CD4-positive, alpha-beta T cell treated with Interleukin-2 at 100 ng/mL for 4 hours (primary cell): ENCODE data around the gene SLC36A1.

ENCODE experiments used
- DNase-seq: peaks from one replicate; pipeline ENCODE4 v3.0.0-alpha.2; 2020; ENCODE audit warnings: low spot score

The SLC36A1 gene

DNA sequence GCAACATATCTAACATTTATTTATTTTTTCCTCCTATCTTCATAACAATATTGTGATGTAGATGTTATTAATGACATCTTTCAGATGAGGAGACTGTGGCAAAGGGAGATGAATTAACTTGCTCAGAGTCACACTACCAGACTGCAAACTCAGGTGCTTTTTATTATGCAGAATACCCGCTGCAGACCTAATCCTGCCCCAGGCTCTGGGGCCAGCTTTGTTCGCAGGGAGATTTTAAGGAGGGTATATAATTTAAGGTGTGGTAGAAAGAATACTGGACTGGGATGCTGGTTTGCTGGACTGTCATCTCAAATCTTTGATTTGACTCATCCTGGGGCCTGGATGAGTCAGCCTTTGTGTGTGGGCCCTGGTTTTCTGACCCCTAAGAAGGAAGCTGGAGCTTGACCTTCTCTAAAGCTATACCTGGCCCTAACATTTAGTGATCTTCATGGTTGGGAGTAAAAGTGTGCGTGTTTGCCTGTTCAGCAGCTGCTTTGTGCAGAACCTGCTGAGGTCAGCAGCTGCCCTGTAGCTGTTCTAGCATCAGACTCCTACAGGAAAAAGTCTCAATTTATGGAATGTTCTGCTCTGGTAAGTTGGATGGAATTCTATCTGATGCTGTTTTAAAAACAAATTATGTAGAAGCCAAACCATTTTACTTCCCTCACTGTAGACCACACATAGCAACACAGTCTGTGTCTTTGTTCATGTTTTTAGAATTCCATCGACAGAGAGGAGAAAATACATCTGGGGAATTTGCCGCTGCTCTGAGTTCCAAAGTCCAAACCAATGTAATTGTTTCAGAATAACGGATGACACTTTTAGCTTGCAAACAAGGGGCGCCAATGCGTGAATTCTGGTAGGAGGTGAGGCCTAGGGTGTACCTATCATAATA, 4.5 kb downstream of the SLC36A1 start:
- DNase-seq = no peak

DNA sequence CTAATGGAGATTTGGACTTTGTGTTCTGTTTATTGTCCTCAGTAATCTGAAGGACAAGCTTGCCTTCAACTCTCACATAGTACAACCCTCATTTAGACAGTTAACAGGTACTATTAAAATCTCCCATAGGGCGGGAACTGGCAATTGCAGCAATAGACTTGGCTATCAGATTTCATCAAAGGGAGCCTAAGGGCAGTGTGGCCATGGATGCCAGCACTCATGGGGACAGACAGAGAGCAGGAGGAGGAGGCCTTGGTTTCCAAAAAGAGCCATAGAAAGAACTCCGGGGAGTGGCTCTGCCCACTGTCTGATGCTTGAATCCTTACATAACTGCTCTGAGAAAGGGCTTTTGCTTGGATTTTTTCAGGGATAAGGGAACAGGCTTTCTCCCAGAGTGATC, 6.8 kb downstream of the SLC36A1 start:
- DNase-seq = no peak

DNA sequence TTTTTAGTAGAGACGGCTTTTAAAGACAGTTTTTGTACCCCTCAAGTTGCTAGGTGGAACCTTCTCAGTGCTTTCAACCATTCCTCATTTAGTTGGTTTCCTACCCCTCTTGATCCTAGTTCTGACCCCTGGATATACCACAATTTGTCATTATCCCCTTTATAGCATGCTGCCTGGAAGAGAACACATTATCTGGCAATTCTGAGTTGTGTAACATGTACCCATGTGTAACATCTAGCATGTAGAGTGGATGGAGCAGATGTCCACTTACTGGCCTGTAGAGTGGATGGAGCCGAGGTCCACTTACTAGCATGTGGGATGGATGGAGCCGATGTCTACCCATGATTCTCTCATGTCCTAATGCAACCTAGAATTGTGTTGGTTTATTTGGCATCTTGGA, 7.5 kb downstream of the SLC36A1 start:
- no peak for DNase-seq

DNA sequence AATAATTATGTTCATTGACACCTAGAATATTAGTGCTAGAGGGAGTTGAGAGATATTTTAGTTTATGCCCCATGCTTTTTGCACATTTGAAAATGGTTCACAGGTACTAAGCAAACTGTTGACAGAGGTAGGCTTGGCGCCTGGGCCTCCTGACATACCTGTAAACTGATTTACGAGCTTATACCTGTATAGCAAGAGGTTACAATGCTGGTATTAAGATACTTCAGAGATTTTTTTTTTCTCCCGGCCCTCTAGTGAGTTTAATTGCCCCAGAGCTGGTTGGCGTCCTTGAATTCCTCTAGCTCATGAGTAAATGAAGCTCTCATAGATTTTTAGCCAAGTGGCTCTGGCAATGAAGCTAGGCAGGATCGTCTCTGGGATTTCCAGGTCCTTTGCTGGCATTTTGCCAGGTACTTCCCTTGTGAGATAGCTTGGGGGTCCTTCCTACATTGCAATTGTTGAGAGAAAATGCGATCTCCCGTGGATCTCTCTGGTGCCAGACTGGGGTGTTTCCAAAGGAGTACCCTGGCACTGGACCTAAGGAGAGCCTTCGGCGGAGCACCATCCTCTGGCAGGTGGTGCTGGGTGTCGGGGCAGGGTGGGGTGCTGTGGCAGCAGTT, 9.0 kb downstream of the SLC36A1 start:
- no peak for DNase-seq

DNA sequence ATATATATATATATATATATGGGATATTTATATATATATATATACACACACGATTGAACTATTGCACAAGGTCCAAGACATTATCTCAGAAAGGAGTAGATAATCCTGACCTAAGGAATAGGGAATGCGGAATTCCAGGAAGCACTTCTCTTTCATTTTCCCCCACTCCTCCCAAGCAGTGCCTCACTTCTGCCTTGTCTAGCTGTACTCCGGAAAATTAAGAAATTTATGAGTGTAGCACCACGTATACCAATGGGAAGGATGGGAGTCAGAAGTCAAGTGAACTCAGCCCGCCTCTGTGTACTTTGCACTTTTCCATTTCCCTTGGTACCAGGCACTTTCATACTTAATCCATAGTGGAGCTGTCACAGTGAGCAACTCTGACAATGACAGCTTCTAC, 10.9 kb downstream of the SLC36A1 start:
- DNase-seq = no peak

DNA sequence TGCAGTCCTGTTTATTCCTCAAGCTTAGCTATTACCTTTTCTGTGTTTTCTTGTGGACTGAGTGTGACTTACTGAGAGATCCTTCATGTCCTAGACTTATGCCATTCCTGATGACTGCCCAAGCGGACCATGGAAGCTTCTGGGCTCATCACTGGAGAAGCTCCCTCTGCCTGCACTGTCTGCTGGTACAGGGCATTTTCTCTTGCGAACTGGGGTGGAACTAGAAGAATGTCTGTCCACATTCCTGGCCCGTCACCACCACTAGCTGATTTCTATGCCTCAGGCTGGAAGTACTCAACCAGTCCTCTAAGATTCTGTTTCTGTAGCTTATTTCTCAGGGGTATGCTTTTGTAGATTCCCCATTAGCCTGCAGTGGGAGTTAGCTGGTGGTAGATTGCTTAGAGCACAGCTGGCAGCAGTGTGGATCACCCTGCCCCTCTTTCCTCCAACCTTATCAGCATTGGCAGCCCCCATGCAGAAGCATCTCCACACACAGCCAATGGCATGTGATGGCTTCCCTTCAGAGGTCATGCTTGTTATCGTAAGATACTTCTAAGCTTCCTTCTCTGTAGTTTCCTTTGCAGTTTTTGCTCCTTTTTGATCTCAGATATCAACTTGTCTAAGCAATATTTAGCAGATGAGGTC, 12.4 kb downstream of the SLC36A1 start:
- DNase-seq = no peak

DNA sequence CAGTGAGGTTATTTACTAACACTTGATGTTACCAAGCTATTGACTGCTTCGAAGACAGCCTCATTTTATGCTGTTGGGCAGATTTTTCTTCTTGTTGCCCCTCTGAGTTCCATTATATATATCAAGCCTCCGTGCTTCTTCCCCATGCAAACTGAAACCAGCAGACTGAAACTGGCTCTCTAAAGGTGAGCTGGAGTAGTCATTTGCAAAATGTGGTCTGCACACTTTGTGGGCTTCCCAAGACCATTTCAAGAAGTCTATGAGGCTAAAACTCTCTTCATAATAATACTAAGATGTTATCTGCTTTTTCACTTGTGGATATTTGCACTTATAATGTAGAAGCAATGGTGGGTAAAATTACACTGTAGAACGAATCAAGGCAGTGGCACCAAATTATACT, 13.9 kb downstream of the SLC36A1 start:
- no peak for DNase-seq

DNA sequence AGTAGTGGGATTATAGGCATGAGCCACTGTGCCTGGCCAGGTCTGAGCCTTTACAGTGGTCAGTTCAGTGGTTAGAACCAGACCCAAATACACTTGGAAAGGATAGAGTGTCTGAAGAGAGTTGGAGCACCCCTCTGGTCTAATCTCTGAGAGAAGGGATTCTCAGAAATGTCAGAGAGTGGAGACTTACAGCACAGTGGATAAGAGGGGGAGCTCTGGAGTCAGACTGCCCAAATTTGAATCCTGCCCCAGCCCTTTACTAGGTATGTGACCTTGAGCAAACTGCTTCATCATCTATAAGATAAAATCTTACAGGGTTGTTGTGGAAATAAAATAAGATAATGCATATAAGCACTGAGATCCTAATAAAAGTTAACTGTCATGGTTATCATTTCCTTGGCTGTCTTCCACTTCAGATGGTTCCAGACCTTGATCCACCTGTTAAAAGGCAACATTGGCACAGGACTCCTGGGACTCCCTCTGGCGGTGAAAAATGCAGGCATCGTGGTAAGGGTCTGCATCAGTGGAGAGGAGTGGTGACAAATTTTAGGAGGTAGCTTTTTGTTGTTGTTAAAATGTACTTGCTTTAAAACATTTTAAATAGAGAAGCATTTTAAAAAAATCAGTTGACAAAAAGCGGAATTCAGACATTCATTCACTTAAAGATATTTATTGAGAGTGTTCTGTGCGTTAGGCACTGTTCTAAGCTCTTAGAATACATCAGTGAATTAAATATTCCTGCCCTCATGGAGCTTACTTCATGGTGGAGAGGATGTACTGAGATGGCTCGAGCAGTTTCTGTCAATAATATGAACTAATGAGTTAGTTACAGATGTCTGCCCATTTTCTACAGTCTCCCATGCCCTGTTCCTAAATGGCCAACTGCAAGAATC, 16.0 kb downstream of the SLC36A1 start:
- no peak for DNase-seq

DNA sequence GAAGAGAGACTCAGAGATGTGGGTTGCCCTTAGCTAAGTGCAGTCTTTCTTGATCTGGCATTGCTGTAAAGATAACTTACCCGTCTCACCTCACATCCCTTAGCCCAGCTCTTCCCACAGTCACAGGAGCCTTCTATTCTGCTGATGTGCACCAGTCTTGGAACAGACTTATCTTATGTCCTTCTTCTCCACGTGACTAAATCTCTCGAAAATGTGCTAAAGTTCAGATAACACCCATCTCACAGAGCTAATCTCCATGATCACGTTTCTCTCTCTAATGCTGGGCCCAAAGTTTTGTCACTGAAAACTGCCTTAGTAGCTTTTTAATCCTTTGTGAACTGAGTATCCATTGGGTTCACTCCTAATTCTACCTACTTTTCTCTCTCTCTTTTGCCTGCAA, 16.7 kb downstream of the SLC36A1 start:
- no peak for DNase-seq

DNA sequence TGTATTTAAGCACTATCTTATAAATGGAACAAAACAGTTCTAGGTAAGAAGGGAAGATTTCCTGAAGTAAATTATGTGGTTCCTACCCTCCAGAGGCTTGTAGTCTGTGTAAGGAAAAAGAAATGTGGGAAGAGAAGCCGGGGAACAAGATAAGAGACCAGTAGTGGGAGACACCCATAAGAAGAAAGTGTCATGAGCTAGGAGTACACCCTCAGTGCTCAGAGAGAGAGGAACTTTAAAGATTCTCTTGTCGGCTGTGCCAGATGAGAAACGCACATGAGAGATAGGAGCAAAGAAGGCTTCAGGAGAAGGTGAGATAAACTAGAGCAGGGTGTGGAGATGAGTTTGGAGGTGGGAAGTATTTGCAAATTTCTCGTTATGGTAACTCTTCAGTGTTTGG, 18.1 kb downstream of the SLC36A1 start:
- DNase-seq = no peak

DNA sequence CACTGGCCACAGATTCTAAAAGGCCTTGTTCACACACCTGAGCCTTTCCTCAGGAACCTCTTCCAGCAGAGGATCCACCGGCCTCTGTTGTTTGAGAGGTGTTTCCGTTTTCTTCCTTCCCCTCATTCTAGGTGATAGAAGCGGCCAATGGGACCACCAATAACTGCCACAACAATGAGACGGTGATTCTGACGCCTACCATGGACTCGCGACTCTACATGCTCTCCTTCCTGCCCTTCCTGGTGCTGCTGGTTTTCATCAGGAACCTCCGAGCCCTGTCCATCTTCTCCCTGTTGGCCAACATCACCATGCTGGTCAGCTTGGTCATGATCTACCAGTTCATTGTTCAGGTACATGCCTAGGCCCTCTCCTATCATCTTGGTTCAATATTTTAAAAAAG, 20.2 kb downstream of the SLC36A1 start:
- DNase-seq = no peak

DNA sequence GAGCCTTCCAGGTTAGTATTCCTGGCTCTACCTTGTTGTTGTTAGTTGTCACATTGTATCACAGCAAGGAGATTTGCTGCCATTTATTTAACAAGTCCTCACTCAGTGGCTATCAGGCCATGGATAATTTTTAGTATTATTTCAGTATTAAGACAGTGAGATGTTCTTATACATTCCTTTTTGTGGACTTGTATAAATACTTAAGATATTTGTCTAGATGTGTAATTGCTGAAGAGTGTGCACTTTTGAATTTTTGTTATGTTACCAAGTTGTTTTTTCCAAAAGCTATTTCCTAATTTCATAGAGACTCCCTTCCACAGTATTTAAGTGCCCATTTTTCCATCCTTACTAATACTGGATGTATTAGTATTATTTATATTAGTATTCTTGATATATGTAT, 22.0 kb downstream of the SLC36A1 start:
- no peak for DNase-seq

DNA sequence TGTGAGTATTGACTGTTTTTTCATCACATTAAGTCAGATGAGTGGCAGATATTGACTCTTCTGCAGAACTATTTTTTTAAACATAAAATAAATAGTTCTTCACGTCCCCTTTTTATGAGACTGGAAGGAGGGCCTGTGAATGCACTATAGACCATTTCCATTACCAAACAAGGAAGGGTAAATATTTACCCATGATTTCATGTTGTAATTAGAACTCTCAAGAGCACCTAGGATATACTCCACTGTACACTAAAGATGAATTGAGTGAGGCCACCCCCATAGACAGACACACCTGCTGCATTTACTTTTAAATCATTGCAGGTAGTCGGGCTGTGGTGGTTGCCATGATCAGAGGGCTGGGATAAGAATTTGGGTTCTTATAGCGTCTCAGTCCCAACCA, 22.6 kb downstream of the SLC36A1 start:
- DNase-seq = no peak

DNA sequence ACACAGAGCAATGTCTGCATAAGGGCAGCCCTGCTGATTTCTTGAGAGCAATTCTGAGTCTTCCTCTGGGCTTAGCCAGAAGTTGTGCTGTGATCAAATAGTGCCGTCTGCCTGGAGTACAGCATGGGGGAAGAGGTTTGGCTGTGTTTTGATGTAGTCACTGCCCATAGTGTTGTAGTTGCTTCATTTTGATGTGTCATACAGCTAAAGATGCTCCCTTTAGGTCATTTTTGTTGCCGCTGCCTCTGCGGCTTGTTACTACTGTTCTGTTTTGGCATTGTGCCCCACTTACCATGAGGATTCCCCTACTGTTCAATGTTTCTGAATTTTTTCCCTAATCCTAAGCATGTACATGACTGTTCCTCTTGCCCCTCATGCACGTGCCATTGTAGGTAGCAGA, 23.0 kb downstream of the SLC36A1 start:
- no peak for DNase-seq

DNA sequence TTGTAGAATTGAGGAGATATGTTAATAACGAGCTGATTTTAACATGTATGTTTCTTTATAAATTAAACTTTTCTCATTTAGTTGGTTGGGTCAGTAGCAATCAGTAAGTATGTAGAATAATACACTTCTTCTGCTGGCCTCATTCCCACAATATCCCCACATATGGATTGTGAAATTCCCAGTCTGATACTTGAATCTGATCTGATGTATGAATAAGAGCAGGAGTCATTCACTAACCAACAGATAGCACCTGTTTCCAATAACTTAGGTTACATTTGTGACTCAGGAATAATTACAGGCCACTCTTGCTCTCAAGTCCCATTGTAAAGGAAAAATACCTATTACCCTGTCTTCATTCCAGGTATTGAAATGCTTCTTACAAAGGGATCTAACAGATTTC, 23.9 kb downstream of the SLC36A1 start:
- DNase-seq = no peak

DNA sequence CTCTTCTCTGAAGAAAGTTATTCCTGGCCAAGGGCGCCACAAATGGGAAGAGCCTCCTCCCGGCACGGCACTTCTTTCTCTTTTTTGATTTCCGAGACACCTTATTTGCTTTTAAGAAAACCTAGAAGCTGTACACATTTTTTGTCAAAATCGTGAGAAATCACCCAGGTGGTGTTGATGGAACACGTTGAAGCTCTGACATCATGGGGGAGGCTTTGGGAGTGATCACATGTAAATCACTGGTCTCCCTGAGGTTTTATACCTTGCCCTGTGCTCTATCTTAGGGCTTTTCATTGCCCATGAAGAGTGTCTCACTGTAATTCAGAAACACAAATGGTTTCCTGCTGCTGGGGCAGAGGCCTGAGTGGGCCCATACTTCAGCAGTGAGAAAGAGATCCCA, 27.4 kb downstream of the SLC36A1 start:
- no peak for DNase-seq

DNA sequence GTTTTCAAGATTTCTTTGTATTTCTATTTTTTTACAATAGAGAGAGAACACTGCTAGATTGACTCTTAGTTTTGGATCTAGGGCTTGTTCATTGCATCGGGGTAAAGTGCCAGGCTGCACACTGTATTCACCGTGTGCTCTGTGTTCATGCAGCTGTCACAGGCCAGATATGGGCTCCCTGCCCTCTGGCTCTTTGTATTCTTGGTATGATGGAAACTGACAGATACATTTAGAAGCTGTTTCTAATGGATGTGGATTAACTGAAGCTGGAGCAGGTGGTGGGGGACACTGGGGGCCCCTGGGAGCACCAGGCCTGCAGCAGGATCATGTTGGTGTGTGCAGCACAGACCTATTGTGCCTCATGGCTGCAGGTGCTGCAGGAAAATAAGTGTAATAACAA, 28.0 kb downstream of the SLC36A1 start:
- DNase-seq = no peak

DNA sequence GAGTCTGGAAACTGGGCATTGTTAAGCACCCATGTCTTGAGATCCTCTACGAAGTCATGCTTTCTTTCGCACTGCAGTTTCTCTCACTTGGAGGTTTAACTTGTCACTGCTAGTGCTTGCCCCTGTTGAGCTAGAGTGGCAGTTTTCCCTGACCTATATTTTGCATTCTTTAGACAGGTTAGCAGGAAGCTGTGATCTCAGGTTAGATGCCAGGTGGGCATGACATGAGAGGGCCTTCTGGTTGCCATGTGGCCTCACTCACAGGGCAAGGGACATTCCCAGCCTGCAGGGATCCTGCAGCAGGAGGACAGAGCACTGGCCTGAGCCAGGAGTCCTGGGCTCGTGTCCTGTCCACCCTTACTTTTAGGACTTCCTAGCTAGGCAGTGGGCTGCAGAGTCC, 28.6 kb downstream of the SLC36A1 start:
- DNase-seq = no peak

DNA sequence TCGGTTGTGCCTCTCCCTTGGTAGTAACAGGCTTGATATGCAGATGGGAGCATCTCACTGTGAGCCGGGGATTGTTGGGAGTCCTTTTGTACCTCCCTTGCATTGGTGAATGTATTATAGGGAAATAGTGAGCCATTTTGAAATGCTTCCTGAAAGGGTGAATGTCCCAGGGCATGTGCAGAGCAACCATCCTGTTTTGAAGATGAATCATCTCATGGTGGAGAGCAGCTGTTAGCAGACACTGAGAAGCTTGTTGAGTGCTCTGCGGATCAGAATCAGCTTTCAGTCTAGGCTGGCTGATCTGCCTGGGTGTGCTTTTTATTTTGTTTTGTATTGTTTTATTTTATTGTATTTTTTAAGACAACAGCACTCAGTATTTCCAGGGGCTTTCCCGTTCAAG, 29.7 kb downstream of the SLC36A1 start:
- DNase-seq = no peak

DNA sequence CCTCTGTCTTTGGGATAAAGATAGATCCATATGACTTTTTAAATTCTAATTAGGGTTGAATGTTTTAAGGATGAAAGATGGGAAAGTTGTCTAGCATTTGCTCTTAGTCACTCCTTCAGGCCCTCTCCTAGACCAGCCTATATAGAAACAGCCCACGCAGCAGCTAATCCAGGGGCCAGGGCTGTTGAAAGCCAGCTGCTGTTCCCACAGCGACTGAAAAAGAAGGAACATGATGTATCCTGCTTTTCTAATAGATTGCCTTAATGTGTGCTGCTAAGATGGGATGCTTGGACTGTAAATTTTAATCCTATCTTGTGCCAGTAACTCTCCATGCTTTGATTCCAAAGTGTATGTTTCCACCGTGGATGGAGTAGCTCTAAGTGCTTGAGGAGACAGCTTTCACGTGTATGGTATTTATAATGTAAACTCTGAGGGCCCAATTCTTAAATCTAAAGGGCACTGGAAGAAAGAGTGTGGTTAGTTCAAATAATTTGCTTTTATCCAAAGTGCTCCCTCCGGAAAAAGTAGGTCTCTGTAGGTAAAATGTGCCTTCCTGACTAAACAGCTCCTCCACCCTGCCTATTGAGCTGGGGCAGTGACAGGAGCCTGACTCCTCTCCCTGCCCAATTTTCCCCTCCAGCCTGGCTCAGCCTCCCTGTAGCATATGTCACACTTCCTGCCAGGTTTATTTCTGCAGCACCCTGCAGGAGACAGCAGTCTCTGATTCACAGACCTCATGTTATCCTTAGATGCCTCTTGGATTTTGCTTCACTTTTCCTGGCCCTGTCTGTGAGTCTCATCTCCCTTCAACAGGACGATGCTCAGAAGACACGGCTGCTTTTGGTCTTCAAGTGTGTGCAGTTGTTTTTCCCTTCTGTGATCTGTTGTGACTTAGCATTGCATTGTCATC, 33.2 kb downstream of the SLC36A1 start:
- DNase-seq = no peak

DNA sequence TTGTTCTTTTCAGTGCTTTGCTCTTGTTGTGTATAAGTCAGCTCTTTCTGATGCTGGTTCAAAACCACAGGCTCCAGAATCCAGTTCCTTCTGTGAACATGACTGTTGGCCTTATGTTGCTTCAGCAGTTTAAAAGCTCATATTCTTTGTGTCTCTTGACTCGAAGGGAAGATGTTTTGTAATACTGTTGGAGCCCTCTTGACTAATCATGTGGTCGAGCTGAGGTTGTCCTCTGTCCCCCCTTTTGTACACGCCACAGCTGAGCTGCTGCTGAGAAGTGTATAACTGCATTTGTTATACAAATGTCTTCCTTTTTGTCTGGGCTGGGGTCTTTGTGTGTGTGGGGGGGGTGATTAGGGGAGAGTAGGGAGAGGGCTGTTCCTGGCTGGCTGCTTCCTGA, 35.8 kb downstream of the SLC36A1 start:
- no peak for DNase-seq
